ENCODE measurements around the gene TFPT. TPM values are rescaled to one million over a fixed set of nuclear protein-coding genes. Genes with fewer than 3 reads are reported as not detected.

The TFPT gene
- total and polyA plus RNA-seq, 2 of the 13 experiments (the other 11 are each of a cell fraction or from before 2014, with no cell fraction given): 8.4 to 10.7 TPM

GRCh38 chr19:54102421-54103169 is 12.9 kb downstream of the TFPT start, which contains the start of gene NDUFA3 (continued):
- TF ChIP-seq, protein P1, sequence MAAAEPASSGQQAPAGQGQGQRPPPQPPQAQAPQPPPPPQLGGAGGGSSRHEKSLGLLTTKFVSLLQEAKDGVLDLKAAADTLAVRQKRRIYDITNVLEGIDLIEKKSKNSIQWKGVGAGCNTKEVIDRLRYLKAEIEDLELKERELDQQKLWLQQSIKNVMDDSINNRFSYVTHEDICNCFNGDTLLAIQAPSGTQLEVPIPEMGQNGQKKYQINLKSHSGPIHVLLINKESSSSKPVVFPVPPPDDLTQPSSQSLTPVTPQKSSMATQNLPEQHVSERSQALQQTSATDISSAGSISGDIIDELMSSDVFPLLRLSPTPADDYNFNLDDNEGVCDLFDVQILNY (CRISPR knock-in tag; conservative IDR thresholded peaks at IDR 0.05): peak; percentile 53; the same call in 1 of the 2 replicates
- TF ChIP-seq ZBTB3 (CRISPR knock-in tag; IDR thresholded peaks at IDR 0.05; ENCODE audit: borderline replicate concordance, low read depth) (peak; percentile 65; the same call in 1 of the 2 replicates), DRAP1 (CRISPR knock-in tag; IDR thresholded peaks at IDR 0.05) (peak; percentile 86), ZFAT (CRISPR knock-in tag; conservative IDR thresholded peaks at IDR 0.05) (no peak), ISL2 (CRISPR knock-in tag; IDR thresholded peaks at IDR 0.05) (no peak; the same call in 1 of the 2 replicates), PCBP1 (IDR thresholded peaks at IDR 0.05; ENCODE audit: borderline replicate concordance, low read depth, low read length) (0 out of 2 replicates have a peak, but pooled peaks have one; percentile 56), MTA1 (CRISPR knock-in tag; IDR thresholded peaks at IDR 0.05; ENCODE audit: borderline replicate concordance) (peak; percentile 48; the same call in 1 of the 2 replicates), ZNF674 (CRISPR knock-in tag; IDR thresholded peaks at IDR 0.05; ENCODE audit: low read depth) (0 out of 2 replicates have a peak, but pooled peaks have one; percentile 23), ZNF264 (CRISPR knock-in tag; IDR thresholded peaks at IDR 0.05) (0 out of 2 replicates have a peak, but pooled peaks have one; percentile 40), ETS1 (CRISPR knock-in tag; IDR thresholded peaks at IDR 0.05) (no peak), UBTF (CRISPR knock-in tag; IDR thresholded peaks at IDR 0.05) (peak; percentile 60), STAT5B (CRISPR knock-in tag; IDR thresholded peaks at IDR 0.05) (no peak), HMGXB4 (CRISPR knock-in tag; IDR thresholded peaks at IDR 0.05; ENCODE audit: borderline replicate concordance in 1 of 2, low read depth in 1 of 2) (peak; percentile 47 to 83; a peak in 3 of 4 replicates), SMAD3 (CRISPR knock-in tag; IDR thresholded peaks at IDR 0.05) (no peak; the same call in 1 of the 2 replicates), EEA1 (CRISPR knock-in tag; IDR thresholded peaks at IDR 0.05; ENCODE audit: borderline replicate concordance) (no peak), ZNF7 (CRISPR knock-in tag; IDR thresholded peaks at IDR 0.05) (no peak), GATAD2A (CRISPR knock-in tag; IDR thresholded peaks at IDR 0.05) (no peak)
- TF ChIP-seq, protein P2, sequence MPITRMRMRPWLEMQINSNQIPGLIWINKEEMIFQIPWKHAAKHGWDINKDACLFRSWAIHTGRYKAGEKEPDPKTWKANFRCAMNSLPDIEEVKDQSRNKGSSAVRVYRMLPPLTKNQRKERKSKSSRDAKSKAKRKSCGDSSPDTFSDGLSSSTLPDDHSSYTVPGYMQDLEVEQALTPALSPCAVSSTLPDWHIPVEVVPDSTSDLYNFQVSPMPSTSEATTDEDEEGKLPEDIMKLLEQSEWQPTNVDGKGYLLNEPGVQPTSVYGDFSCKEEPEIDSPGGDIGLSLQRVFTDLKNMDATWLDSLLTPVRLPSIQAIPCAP (CRISPR knock-in tag; IDR thresholded peaks at IDR 0.05; ENCODE audit: low read depth): no peak
- TF ChIP-seq, protein P3, sequence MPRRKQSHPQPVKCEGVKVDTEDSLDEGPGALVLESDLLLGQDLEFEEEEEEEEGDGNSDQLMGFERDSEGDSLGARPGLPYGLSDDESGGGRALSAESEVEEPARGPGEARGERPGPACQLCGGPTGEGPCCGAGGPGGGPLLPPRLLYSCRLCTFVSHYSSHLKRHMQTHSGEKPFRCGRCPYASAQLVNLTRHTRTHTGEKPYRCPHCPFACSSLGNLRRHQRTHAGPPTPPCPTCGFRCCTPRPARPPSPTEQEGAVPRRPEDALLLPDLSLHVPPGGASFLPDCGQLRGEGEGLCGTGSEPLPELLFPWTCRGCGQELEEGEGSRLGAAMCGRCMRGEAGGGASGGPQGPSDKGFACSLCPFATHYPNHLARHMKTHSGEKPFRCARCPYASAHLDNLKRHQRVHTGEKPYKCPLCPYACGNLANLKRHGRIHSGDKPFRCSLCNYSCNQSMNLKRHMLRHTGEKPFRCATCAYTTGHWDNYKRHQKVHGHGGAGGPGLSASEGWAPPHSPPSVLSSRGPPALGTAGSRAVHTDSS (CRISPR knock-in tag; conservative IDR thresholded peaks at IDR 0.05): no peak; the same call in 1 of the 2 replicates
